ENCODE data around the gene ACSL4.
"Not testable (repeated sequence)": the region's sequence is repeated elsewhere in the genome, so short reads cannot be mapped to it uniquely, and the experiment has no call there.

ACSL4 gene

GRCh38 chrX:109667986-109668385, 65.1 kb downstream of the ACSL4 start:
- DNase-seq: no peak

GRCh38 chrX:109660435-109661143, 72.5 kb downstream of the ACSL4 start:
- peak in 2 of 4 experiments; percentile 12 to 25 for DNase-seq

DNA sequence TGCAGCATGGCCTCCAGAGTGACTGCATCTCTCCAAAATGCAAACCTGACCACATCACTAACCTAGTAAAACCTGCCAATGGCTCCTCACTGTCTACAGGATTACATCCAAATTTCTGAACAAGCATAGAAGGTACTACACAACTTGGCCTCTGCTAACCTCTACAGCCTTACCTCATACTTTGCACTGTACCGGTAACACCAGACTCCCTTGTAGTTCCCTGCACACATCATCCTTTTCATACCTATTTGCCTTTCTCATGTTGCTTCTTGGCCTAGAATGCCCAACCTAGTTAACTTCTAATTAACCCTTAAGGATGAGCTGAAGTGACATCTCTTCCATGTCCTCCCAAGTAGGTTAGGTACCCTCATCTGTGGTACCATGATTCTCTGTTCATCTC, 74.7 kb downstream of the ACSL4 start:
- no peak for DNase-seq

GRCh38 chrX:109657364-109657763, 75.7 kb downstream of the ACSL4 start:
- not testable (repeated sequence) for DNase-seq

- no peak for DNase-seq
Observed at GRCh38 chrX:109656774-109657173, 76.3 kb downstream of the ACSL4 start.

DNA sequence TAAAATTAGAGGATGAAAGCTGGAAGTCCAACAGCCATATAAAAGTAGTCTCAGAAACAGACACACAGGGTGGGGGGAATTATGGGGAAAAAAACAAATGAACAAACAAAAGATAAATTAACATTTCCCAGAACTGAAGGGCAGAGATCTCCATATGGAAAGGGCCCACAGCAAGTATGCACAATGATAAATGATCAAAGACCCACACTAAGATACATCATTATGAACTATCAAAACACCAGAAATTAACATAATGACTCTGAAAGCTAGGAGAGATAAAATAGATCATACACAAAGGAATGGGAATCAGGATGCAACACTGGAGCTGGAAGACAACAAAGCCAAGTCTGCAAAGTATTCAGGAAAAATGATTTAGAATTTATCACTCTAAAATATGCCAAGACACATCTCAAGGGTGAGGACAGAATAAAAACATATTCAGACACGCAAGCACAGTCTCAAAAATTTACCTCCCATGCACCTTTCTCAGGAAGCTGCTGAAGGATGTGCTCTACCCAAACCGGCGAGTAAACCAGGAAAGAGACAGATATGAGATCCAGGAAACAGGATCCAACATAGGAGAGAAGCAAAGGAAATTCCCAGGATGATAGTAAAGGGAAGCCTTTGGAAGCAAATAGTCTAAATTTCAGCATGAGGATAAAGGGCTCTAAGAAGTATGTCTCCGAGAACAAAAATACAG, 77.4 kb downstream of the ACSL4 start:
- DNase-seq: no peak

GRCh38 chrX:109654516-109655109, 78.4 kb downstream of the ACSL4 start:
- DNase-seq: no peak

- not testable (repeated sequence) for DNase-seq
Observed at GRCh38 chrX:109644671-109645070, 88.4 kb downstream of the ACSL4 start.

- no peak for DNase-seq
Observed at GRCh38 chrX:109643687-109644086, 89.4 kb downstream of the ACSL4 start.

GRCh38 chrX:109638158-109638557, 94.9 kb downstream of the ACSL4 start:
- DNase-seq: no peak

GRCh38 chrX:109637477-109637876, 95.6 kb downstream of the ACSL4 start:
- DNase-seq: not testable (repeated sequence)

DNA sequence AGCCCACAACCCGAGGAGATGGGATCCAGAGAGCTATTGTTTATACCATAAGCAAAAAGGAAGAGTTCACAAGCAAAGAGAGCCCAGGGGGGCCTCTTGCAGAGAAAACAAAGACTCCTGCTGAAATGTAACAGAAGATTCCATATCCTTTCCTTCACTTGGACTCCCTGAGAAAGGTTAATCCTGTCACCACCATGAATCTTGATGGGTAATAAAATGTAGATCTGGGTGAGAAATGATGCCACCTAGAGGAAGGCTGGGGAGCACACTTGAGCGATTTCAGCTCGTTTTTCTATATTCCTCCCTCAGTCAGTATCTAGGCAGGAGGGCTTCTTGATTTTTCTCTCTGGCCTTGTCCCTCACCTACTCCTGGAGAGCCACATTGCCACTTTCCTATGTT, 97.9 kb downstream of the ACSL4 start:
- peak in 3 of 4 experiments; percentile 4 to 33 (median 15) for DNase-seq

- DNase-seq: peak in 3 of 4 experiments; percentile 10 to 35 (median 27)
Observed at GRCh38 chrX:109632906-109633504, 100.1 kb downstream of the ACSL4 start.

GRCh38 chrX:109629310-109629709, 103.7 kb downstream of the ACSL4 start:
- DNase-seq: no peak

- no peak for DNase-seq
Observed at GRCh38 chrX:109626637-109627036, 106.4 kb downstream of the ACSL4 start.

DNA sequence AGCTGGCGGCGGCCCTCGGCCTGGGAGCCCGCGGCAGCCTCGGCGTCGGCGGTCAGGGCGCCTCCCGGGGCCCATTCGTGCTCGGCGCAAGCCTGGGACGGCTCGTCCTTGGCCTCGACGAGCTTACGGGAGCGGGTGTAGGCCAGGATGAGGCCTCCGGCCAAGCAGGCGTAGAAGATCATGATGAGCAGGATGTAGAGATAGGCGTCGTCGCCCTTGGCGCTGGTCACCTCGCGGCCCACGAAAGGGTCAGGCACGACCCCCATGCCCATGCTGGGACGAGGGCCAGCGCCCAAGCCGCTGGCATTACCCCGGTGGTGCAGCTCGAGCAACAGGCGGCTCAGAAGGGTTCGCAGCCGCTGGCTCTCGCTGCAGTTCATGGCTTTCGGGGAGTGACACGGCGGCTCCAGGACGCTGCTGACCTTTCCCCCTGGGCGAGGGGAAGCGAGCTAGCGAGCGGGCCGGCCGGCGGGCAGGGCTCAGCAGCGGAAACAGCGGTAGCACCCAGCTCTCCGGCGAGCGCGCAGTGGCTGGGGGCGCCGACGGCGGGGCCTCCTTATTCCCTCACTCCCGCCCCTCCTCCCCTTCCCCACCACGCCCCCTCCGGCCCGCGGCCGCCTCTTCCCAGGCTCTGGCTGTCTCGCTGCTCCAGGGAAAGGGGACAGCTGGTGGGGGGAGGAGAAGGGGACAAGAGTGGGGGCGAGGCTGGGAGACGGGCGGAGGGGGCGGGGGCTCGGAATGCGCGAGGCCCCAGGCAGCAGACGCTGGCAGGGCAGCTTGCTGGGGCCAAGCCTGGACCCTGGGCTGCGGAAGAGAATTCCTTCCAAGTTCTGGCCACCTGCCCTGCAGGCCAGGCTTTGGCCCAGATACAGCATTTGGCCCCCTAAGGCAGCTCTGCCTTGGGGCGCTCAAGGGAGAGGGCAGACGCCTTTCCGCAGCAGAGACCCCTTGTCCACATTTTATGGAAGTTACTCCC, 108.1 kb downstream of the ACSL4 start, which contains the start of gene KCNE5:
Gene KCNE5 (minus strand): TSS at position 532 of the 976 bp plus-strand sequence. CDS start 152 bp downstream, at position 380.
- DNase-seq: peak in 2 of 4 experiments; percentile 27 to 38

DNA sequence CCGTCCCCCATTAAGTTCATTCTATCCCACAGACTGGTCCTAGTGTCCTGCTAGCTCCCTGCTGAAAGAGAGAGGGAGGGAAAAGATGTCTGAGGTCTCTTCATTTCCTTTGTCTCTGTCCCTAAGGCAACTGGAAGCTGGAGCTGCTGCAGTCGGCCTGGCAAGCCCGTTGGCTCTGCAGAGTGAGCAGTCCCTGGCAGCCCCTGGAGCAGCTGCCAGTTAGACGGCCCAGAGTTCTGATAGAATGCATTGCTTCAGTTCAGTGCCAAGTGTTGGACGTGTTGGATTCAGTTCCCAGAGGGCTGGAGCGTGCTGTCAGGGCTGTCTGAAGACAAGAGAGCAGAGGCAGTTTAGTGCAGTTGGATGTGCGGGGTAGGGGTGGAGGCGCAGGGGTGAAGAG, 109.1 kb downstream of the ACSL4 start:
- DNase-seq: no peak

GRCh38 chrX:109622270-109622669, 110.8 kb downstream of the ACSL4 start:
- DNase-seq: peak in 1 of 4 experiments; percentile 4

DNA sequence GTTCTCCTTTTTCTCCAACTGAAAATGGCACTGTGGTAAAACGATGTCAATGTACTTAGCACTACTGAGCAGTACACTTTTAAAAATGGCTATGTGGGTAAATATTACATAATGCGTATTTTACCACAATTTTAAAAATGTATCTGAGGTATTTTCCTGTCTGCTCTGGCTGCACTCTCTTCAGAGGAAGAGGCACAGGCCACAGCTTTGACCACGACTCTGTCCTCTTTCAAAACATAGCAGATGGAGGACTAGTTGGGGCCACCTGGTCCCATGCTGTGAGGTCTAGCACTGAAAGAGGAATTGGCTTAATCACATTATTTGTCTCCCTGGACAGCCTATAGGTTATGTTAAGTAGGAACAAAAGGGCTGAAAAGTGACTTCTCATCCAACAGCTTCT, 113.3 kb downstream of the ACSL4 start:
- DNase-seq: no peak

GRCh38 chrX:109614951-109615350, 118.1 kb downstream of the ACSL4 start:
- DNase-seq: no peak

DNA sequence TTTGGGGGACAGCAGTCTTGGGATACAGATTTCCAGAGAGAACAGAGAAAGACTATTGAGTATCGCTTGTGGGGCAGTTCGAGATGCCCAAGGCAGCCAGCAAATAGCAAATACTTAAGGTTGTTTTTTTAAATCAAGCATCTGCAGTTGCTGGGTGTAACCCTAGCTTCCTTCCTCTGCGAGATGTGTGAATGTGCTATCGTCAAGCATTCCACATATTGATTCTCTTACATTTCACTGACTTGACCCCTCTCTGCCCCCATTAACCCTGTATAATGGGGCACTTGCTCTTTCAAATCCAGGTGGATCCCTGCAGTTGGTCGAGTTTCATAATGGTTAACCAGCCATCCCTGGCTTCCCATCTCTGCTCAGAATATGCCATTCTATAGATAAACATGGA, 131.6 kb downstream of the ACSL4 start:
- no peak for DNase-seq

- peak; percentile 7 to 66 (median 42) for DNase-seq
Observed at GRCh38 chrX:109600237-109600651, 132.8 kb downstream of the ACSL4 start.
